HCT116 (cell line): ENCODE measurements around the gene RBMX2. TPM values are rescaled to one million over a fixed set of nuclear protein-coding genes. Genes with fewer than 3 reads are reported as not detected.

Experiments used
- ATAC-seq: fragments of 200-7000 bp; cut with Tn5 transposase; 2 replicates; pipeline ENCODE4 v1.9.1; 2020; ENCODE audit warnings: mild to moderate bottlenecking, moderate library complexity
- BruUV-seq: library from RNA; stranded (reverse); fragments of 400-500 nt; replicated peaks from 2 replicates; lab custom pipeline; 2021; lab: Mats Ljungman, UMichigan
- CTCF ChIA-PET: fragments of 300-600 bp; sonication (Branson Sonifier 250); formaldehyde crosslinking; loops from one replicate; lab custom pipeline; 2021; ENCODE audit warnings: antibody characterized with exemption; lab: Charles Lee
- POLR2A ChIA-PET: fragments of 300-600, 350-600 bp; sonication (Branson Sonifier 250); formaldehyde crosslinking; loops from one replicate; lab custom pipeline; 2021; ENCODE audit warnings: antibody characterized with exemption; lab: Charles Lee
- RAD21 ChIA-PET, 2 experiments: fragments of 300-600 bp; sonication (Branson Sonifier 250); formaldehyde crosslinking; loops; one replicate each; lab custom pipeline; 2023; ENCODE audit warnings: low total read pairs in 2 of 2; ENCODE audit not compliant: uncharacterized antibody in 2 of 2, unreplicated experiment in 2 of 2, low non-redundant PET in 1 of 2; lab: Charles Lee
- DNase-seq: peaks from one replicate; pipeline ENCODE4 v3.0.0-alpha.2; 2010; ENCODE audit warnings: low read depth, low spot score
- H2AFZ ChIP-seq: fragments of 200-600 bp; shearing (Covaris generic), sonication (generic); 2 replicates; pipeline ENCODE4 v1.6.1; 2017; ENCODE audit warnings: low read depth, mixed run types, mixed read lengths, antibody characterized with exemption, low read length; ENCODE audit not compliant: poor library complexity, severe bottlenecking
- H3K27ac ChIP-seq: 2 replicates; pipeline ENCODE4 v1.5.1; 2012; ENCODE audit warnings: low read depth, low read length
- H3K27me3 ChIP-seq: fragments of 200-600 bp; sonication (generic); 2 replicates; pipeline ENCODE4 v1.6.1; 2016; ENCODE audit warnings: mixed run types, low read length, mixed read lengths; ENCODE audit not compliant: insufficient read depth
- H3K36me3 ChIP-seq, 2 experiments: fragments of 200-500 bp in 1 of 2; fragments of 200-600 bp in 1 of 2; sonication (Bioruptor generic) in 1 of 2; sonication (generic) in 1 of 2; 2 replicates each; pipeline versions ENCODE4 v1.5.1 to v1.6.1; 2014 to 2016; ENCODE audit warnings: low read length in 2 of 2, inconsistent platforms in 1 of 2, mixed read lengths in 1 of 2, mixed run types in 1 of 2; ENCODE audit not compliant: insufficient read depth in 2 of 2, control insufficient read depth in 1 of 2
- H3K4me1 ChIP-seq, 2 experiments: fragments of 200-600 bp in 1 of 2; sonication (generic) in 1 of 2; 2 replicates each; pipeline versions ENCODE4 v1.5.1 to v1.6.1; 2012 to 2017; ENCODE audit warnings: low read length in 2 of 2, inconsistent platforms in 1 of 2, mild to moderate bottlenecking in 1 of 2, mixed read lengths in 1 of 2, mixed run types in 1 of 2, moderate library complexity in 1 of 2; ENCODE audit not compliant: insufficient read depth in 2 of 2, control insufficient read depth in 1 of 2
- H3K4me2 ChIP-seq: fragments of 200-600 bp; sonication (generic); 2 replicates; pipeline ENCODE4 v1.6.1; 2017; ENCODE audit warnings: mixed run types, low read length, mixed read lengths
- H3K4me3 ChIP-seq, 2 experiments: fragments of 200-600 bp in 1 of 2; sonication (generic) in 1 of 2; replicated peaks in 1 of 2; 2 replicates each; pipeline ENCODE4 v1.5.1; 2011 to 2016; ENCODE audit warnings: low read length in 2 of 2, control low read depth in 1 of 2, low read depth in 1 of 2, mild to moderate bottlenecking in 1 of 2, mixed read lengths in 1 of 2, mixed run types in 1 of 2
- H3K79me2 ChIP-seq: fragments of 200-600 bp; sonication (generic); 2 replicates; pipeline ENCODE4 v1.6.1; 2017; ENCODE audit warnings: mild to moderate bottlenecking, mixed run types, low read length, moderate library complexity, mixed read lengths; ENCODE audit not compliant: insufficient read depth
- H3K9ac ChIP-seq: fragments of 200-600 bp; sonication (generic); 2 replicates; pipeline ENCODE4 v1.6.1; 2016; ENCODE audit warnings: low read length, mixed read lengths
- H3K9me2 ChIP-seq: fragments of 200-600 bp; sonication (generic), shearing (Covaris generic); 2 replicates; pipeline ENCODE4 v1.6.1; 2017; ENCODE audit warnings: mixed run types, mild to moderate bottlenecking, moderate library complexity; ENCODE audit not compliant: insufficient read depth
- H3K9me3 ChIP-seq, 2 experiments: fragments of 200-500 bp in 1 of 2; fragments of 200-600 bp in 1 of 2; sonication (Bioruptor generic) in 1 of 2; sonication (generic) in 1 of 2; 2 replicates each; pipeline ENCODE4 v1.6.1; 2014 to 2017; ENCODE audit warnings: low read length in 2 of 2, mixed read lengths in 2 of 2, inconsistent platforms in 1 of 2, low read depth in 1 of 2, mild to moderate bottlenecking in 1 of 2, mixed run types in 1 of 2, moderate library complexity in 1 of 2; ENCODE audit not compliant: control insufficient read depth in 1 of 2, insufficient read depth in 1 of 2
- H4K20me1 ChIP-seq: fragments of 200-600 bp; sonication (generic), shearing (Covaris generic); 2 replicates; pipeline ENCODE4 v1.6.1; 2017; ENCODE audit warnings: mixed run types, mild to moderate bottlenecking, moderate library complexity; ENCODE audit not compliant: insufficient read depth
- CBX3 ChIP-seq: IDR thresholded peaks from 2 replicates; pipeline ENCODE4 v1.6.1; 2012; ENCODE audit warnings: low read depth
- CTCF ChIP-seq, 3 experiments: fragments of 200-600 bp in 1 of 3; sonication (generic) in 1 of 3; IDR thresholded peaks in 2 of 3; conservative IDR thresholded peaks in 1 of 3; 2 replicates each; pipeline ENCODE4 v1.5.1; 2012 to 2017; ENCODE audit warnings: low read depth in 2 of 3, low read length in 2 of 3, antibody characterized with exemption in 1 of 3, borderline replicate concordance in 1 of 3, control low read depth in 1 of 3, mild to moderate bottlenecking in 1 of 3, mixed read lengths in 1 of 3, mixed run types in 1 of 3, moderate library complexity in 1 of 3; ENCODE audit not compliant: insufficient read depth in 1 of 3
- EGR1 ChIP-seq: IDR thresholded peaks from 2 replicates; pipeline ENCODE4 v1.6.1; 2012; ENCODE audit warnings: low read depth
- EZH2phosphoT487 ChIP-seq: fragments of 200-600 bp; IDR thresholded peaks from 2 replicates; pipeline ENCODE4 v1.6.1; 2018; ENCODE audit warnings: antibody characterized with exemption, borderline replicate concordance
- JUND ChIP-seq: IDR thresholded peaks from 2 replicates; pipeline ENCODE4 v1.6.1; 2012
- RAD21 ChIP-seq: IDR thresholded peaks from 2 replicates; pipeline ENCODE4 v1.6.1; 2012; ENCODE audit warnings: low read depth, mild to moderate bottlenecking
- REST ChIP-seq: IDR thresholded peaks from 2 replicates; pipeline ENCODE4 v1.6.1; 2012; ENCODE audit warnings: low read depth
- SP1 ChIP-seq: IDR thresholded peaks from 2 replicates; pipeline ENCODE4 v1.6.1; 2012; ENCODE audit warnings: low read depth
- SRF ChIP-seq: IDR thresholded peaks from 2 replicates; pipeline ENCODE4 v1.6.1; 2012; ENCODE audit warnings: low read depth
- TCF7L2 ChIP-seq: IDR thresholded peaks from 2 replicates; pipeline ENCODE4 v1.7.0; 2011; ENCODE audit warnings: borderline replicate concordance, inconsistent platforms; ENCODE audit not compliant: insufficient read depth, insufficient read length; ENCODE audit errors: extremely low read depth
- YY1 ChIP-seq: IDR thresholded peaks from 2 replicates; pipeline ENCODE4 v1.6.1; 2011; ENCODE audit warnings: low read length, low read depth, moderate library complexity, mild to moderate bottlenecking; ENCODE audit not compliant: insufficient replicate concordance; ENCODE audit errors: extremely low read depth
- intact Hi-C: fragments of 100-400 bp; cut with micrococcal nuclease; formaldehyde crosslinking; loops from 2 replicates; pipeline ENCODE4 v1.10.0; 2022
- total RNA-seq: library from RNA; stranded (reverse); gene quantifications from one replicate; pipeline ENCODE4 v1.2.1, GENCODE V29; 2021; ENCODE audit not compliant: unreplicated experiment

The RBMX2 gene
- total RNA-seq, 1 experiment from 2014 or later, result 18.9 TPM

GRCh38 chrX:130386408-130386808 is 15.4 kb upstream of the RBMX2 start:
- ChIA-PET CTCF (no interaction called here), POLR2A (no interaction called here), RAD21 (no interaction called here)
- no peak for ATAC-seq
- Histone ChIP-seq H3K79me2 (no peaks in the 10 kb centered on the region), H3K9me3 (no peaks in the 10 kb centered on the region), H3K36me3 (no peaks in the 10 kb centered on the region), H3K4me1 (no peaks in the 10 kb centered on the region), H3K27ac (no peak overlapping the region), H3K27me3 (no peaks in the 10 kb centered on the region), H3K4me3 (no peak overlapping the region), H4K20me1 (no peaks in the 10 kb centered on the region), H3K9ac (no peak overlapping the region), H3K4me2 (no peak overlapping the region), H2AFZ (no peak overlapping the region), H3K9me2 (no peaks in the 10 kb centered on the region)
- BruUV-seq, result no TSS peak
- TF ChIP-seq SP1, result no peak
- TF ChIP-seq CBX3, result no peak
- no peak for TF ChIP-seq SRF
- DNase-seq, result no peak
- intact Hi-C loops, result no loop called here

DNA sequence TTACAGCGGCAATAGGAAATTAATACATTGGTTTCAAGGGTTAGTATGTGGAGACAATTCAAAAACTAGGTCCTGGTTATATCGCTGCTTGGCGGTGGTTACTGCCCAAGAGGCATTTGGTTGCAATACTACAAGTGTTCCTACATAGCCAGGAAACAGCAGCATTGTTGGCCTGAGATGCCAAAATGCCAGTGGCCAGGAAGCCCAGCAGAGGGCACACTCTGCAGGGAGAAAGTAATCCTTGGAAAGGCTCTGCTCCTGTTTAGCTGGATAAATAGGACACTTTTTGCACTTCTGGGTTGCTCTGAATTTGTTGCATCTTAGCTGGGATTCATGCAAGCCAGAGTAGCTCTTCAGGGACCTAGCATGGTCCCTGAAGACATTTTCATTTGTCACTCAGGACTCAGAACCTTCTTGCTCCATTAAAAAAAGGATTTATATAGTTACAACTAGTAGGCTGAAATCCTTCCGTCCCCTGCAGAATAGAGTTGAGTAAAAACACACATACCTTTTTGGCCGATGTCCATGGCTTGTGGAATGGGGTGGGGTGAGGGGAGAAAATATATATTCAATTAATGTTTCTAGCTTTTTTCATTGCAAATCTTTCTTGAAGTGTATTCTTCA is 8.2 kb upstream of the RBMX2 start:
- Histone ChIP-seq H3K9ac (no peak overlapping the region), H3K36me3 (no peaks in the 10 kb centered on the region), H2AFZ (no peak overlapping the region), H3K4me1 (no peaks in the 10 kb centered on the region), H3K79me2 (no peaks in the 10 kb centered on the region), H3K9me3 (no peaks in the 10 kb centered on the region), H3K4me3 (no peak overlapping the region), H4K20me1 (no peaks in the 10 kb centered on the region), H3K27ac (no peak overlapping the region), H3K27me3 (no peaks in the 10 kb centered on the region), H3K9me2 (no peaks in the 10 kb centered on the region), H3K4me2 (no peak overlapping the region)
- ChIA-PET POLR2A (no interaction called here), RAD21 (interaction anchor here in 1 of 2 experiments (1.2 kb wide), 1 partner anchor 523 kb away, joined by 3 read pairs; no protein-coding TSS in a partner anchor), CTCF (interaction anchor here (0.6 to 3.8 kb wide), 4 partner anchors 33 to 523 kb away, joined by 3 to 27 read pairs (median 3); no protein-coding TSS in a partner anchor)
- intact Hi-C loops, result loop anchor here (1.0 kb wide), 1 partner anchor 524 kb away; no protein-coding TSS in a partner anchor
- TF ChIP-seq CTCF (IDR thresholded peaks at IDR 0.05 in 2 of 3, conservative IDR thresholded peaks at IDR 0.05 in 1 of 3; ENCODE audit: borderline replicate concordance in 1 of 3, insufficient read depth in 1 of 3, low read depth in 2 of 3, low read length in 2 of 3) (peak; percentile 47 to 76 (median 62); a peak in 5 of 6 replicates), EZH2phosphoT487 (no peak), JUND (no peak), REST (no peak), YY1 (no peak), EGR1 (no peak), RAD21 (peak; percentile 65), TCF7L2 (no peak), SP1 (no peak)
- DNase-seq, result peak; percentile 18
- no TSS peak for BruUV-seq
- ATAC-seq, result peak; percentile 91
